B cell (primary cell): ENCODE results near the gene ZSCAN4. TPM values are rescaled to one million over a fixed set of nuclear protein-coding genes. Genes with fewer than 3 reads are reported as not detected.

Experiments
- ATAC-seq: fragments of 200-7000 bp; cut with Tn5 transposase; one replicate; pipeline ENCODE4 v1.10.0; 2021; ENCODE audit warnings: low read depth, mild to moderate bottlenecking, moderate number of reproducible peaks, moderate library complexity
- CTCF ChIA-PET: fragments of 350-600 bp; sonication (Branson Sonifier 250); formaldehyde crosslinking; loops from one replicate; lab custom pipeline; 2021; ENCODE audit warnings: antibody characterized with exemption, inconsistent platforms; lab: Charles Lee
- POLR2A ChIA-PET: fragments of 350-600 bp; sonication (Branson Sonifier 250); formaldehyde crosslinking; loops from one replicate; lab custom pipeline; 2021; ENCODE audit warnings: antibody characterized with exemption; lab: Charles Lee
- DNase-seq: peaks from one replicate; pipeline ENCODE4 v3.0.0; 2013
- H2AFZ ChIP-seq: 2 replicates; pipeline ENCODE4 v1.6.1; 2012; ENCODE audit warnings: mild to moderate bottlenecking, low read depth, low read length; ENCODE audit not compliant: insufficient read depth, poor library complexity, severe bottlenecking
- H3K27ac ChIP-seq, 2 donors: 1 replicate in 1 of 2; 2 replicates in 1 of 2; pipeline ENCODE4 v1.5.1; 2012 to 2013; ENCODE audit warnings: low read length in 2 of 2, mild to moderate bottlenecking in 2 of 2, moderate library complexity in 1 of 2
- H3K27me3 ChIP-seq, 4 experiments: fragments of 200-600 bp in 1 of 4; sonication (generic) in 1 of 4; replicated peaks in 1 of 4; 1 replicate in 2 of 4; 2 replicates in 2 of 4; pipeline versions ENCODE4 v1.6.1 to v1.7.0; 2013 to 2016; ENCODE audit warnings: low read length in 3 of 4, mild to moderate bottlenecking in 2 of 4, mixed read lengths in 1 of 4, moderate library complexity in 1 of 4; ENCODE audit not compliant: insufficient read depth in 4 of 4, control insufficient read depth in 3 of 4; ENCODE audit errors: control extremely low read depth in 1 of 4
- H3K36me3 ChIP-seq, 2 experiments: replicated peaks in 1 of 2; 1 replicate in 1 of 2; 2 replicates in 1 of 2; pipeline versions ENCODE4 v1.6.1 to v1.7.1; 2013; ENCODE audit warnings: low read length in 1 of 2; ENCODE audit not compliant: insufficient read depth in 2 of 2, control insufficient read depth in 1 of 2; ENCODE audit errors: control extremely low read depth in 1 of 2, extremely low read depth in 1 of 2
- H3K4me1 ChIP-seq, 2 donors: fragments of 200-600 bp in 1 of 2; sonication (generic) in 1 of 2; 1 replicate in 1 of 2; 2 replicates in 1 of 2; pipeline versions ENCODE4 v1.5.1 to v1.6.1; 2013 to 2017; ENCODE audit warnings: low read length in 2 of 2; ENCODE audit not compliant: control insufficient read depth in 2 of 2, insufficient read depth in 2 of 2
- H3K4me2 ChIP-seq: replicated peaks from 2 replicates; pipeline ENCODE3; 2012; ENCODE audit warnings: mild to moderate bottlenecking, low read depth, low read length; ENCODE audit not compliant: poor library complexity, severe bottlenecking
- H3K4me3 ChIP-seq, 5 experiments: fragments of 200-600 bp in 1 of 5; sonication (generic) in 1 of 5; 1 replicate in 3 of 5; 2 replicates in 2 of 5; pipeline versions ENCODE4 v1.5.1 to v1.7.0; 2011 to 2016; ENCODE audit warnings: low read length in 4 of 5, mild to moderate bottlenecking in 4 of 5, low read depth in 2 of 5, control low read depth in 1 of 5, moderate library complexity in 1 of 5; ENCODE audit not compliant: insufficient read depth in 1 of 5; ENCODE audit errors: control extremely low read depth in 1 of 5, extremely low read depth in 1 of 5
- H3K79me2 ChIP-seq: fragments of 200-600 bp; sonication (generic); one replicate; pipeline ENCODE4 v1.6.0; 2016; ENCODE audit warnings: low read length; ENCODE audit not compliant: control insufficient read depth, insufficient read depth
- H3K9ac ChIP-seq: fragments of 200-600 bp; sonication (generic); 2 replicates; pipeline ENCODE4 v1.6.1; 2017; ENCODE audit warnings: mild to moderate bottlenecking, low read length, moderate library complexity
- H3K9me3 ChIP-seq, 3 donors: one replicate each; pipeline versions ENCODE4 v1.6.1 to v1.7.1; 2013; ENCODE audit warnings: low read length in 2 of 3; ENCODE audit not compliant: control insufficient read depth in 2 of 3, insufficient read depth in 1 of 3; ENCODE audit errors: control extremely low read depth in 1 of 3
- H4K20me1 ChIP-seq: 2 replicates; pipeline ENCODE4 v1.6.0; 2012; ENCODE audit warnings: mild to moderate bottlenecking, low read length; ENCODE audit not compliant: insufficient read depth, control insufficient read depth, poor library complexity, severe bottlenecking
- H3K27ac Mint-ChIP-seq: one replicate; pipeline ENCODE4 v1.8.0; 2021; ENCODE audit warnings: mixed read lengths
- H3K27me3 Mint-ChIP-seq: one replicate; pipeline ENCODE4 v1.8.0; 2021; ENCODE audit warnings: mixed read lengths
- H3K4me1 Mint-ChIP-seq: one replicate; pipeline ENCODE4 v1.8.0; 2021; ENCODE audit warnings: mixed read lengths
- H3K4me3 Mint-ChIP-seq: one replicate; pipeline ENCODE4 v1.8.0; 2021; ENCODE audit warnings: mixed read lengths
- H3K9me3 Mint-ChIP-seq: one replicate; pipeline ENCODE4 v1.8.0; 2022; ENCODE audit warnings: mixed read lengths; ENCODE audit not compliant: insufficient read depth
- CTCF ChIP-seq: fragments of 200-600 bp; IDR thresholded peaks from one replicate; pipeline ENCODE4 v1.8.0; 2022; ENCODE audit warnings: antibody characterized with exemption, mild to moderate bottlenecking
- EZH2 ChIP-seq: IDR thresholded peaks from 2 replicates; pipeline ENCODE4 v1.6.1; 2012; ENCODE audit warnings: borderline replicate concordance, low read depth, mild to moderate bottlenecking, moderate library complexity, low read length; ENCODE audit not compliant: insufficient read depth, poor library complexity, severe bottlenecking
- WGBS: methylation state at CpG from one replicate; pipeline ENCODE4 v1.1.5; 2013; ENCODE audit warnings: missing lambda C conversion rate; ENCODE audit not compliant: insufficient coverage; 5-methylcytosine and 5-hydroxymethylcytosine counted together
- intact Hi-C: fragments of 100-400 bp; cut with micrococcal nuclease; formaldehyde crosslinking; loops from one replicate; pipeline ENCODE4 v1.10.0; 2022
- polyA plus RNA-seq: library from polyadenylated mRNA; depleted of rRNA; stranded (reverse); fragments of >200 nt; gene quantifications from 2 replicates; pipeline ENCODE4 v1.2.3, GENCODE V29; 2012
- total RNA-seq, 2 donors: library from RNA; stranded (reverse); fragments of 120-200 nt in 1 of 2; gene quantifications; 1 replicate in 1 of 2; 2 replicates in 1 of 2; pipeline versions ENCODE4 v1.2.3 to v1.2.4, GENCODE V29; 2013 to 2022

ZSCAN4 gene
- total and polyA plus RNA-seq, 2 donors (not counting 1 experiment from before 2014, with no cell fraction given): not detected

- Histone ChIP-seq H3K36me3 (peaks cover 30 to 44% of the 10 kb centered on the region in 2 experiments), H3K27ac (no peak overlapping the region), H3K9me3 (peaks cover 15 to 41% (median 28%) of the 10 kb centered on the region in 3 donors), H3K79me2 (no peaks in the 10 kb centered on the region), H3K4me2 (no peak overlapping the region), H3K4me3 (no peak overlapping the region), H4K20me1 (no peaks in the 10 kb centered on the region), H2AFZ (no peak overlapping the region), H3K27me3 (no peaks in the 10 kb centered on the region), H3K9ac (no peak overlapping the region), H3K4me1 (no peaks in the 10 kb centered on the region)
- POLR2A ChIA-PET: no interaction called here
- Mint-ChIP-seq H3K27ac (no peak overlapping the region), H3K27me3 (no peaks in the 10 kb centered on the region), H3K4me3 (no peak overlapping the region), H3K4me1 (no peaks in the 10 kb centered on the region), H3K9me3 (peaks cover 18% of the 10 kb centered on the region)
- ATAC-seq (no peak), DNase-seq (no peak)
- intact Hi-C loops: no loop called here
- CTCF ChIA-PET: no interaction called here
- TF ChIP-seq EZH2: no peak
- no peak for TF ChIP-seq CTCF
Observed at GRCh38 chr19:57643734-57644133, 25.0 kb upstream of the ZSCAN4 start.

GRCh38 chr19:57648331-57649003, 20.3 kb upstream of the ZSCAN4 start:
- peaks cover 1 to 2% of the 10 kb centered on the region in 2 experiments for H3K36me3 ChIP-seq
- no peaks in the 10 kb centered on the region for H3K4me1 ChIP-seq
- ChIA-PET POLR2A (no interaction called here), CTCF (no interaction called here)
- H3K27ac ChIP-seq: no peak overlapping the region
- no peak overlapping the region for H3K4me2 ChIP-seq
- Mint-ChIP-seq H3K27me3 (peaks cover 21% of the 10 kb centered on the region), H3K27ac (no peak overlapping the region), H3K4me3 (no peak overlapping the region), H3K4me1 (no peaks in the 10 kb centered on the region), H3K9me3 (peaks cover 2% of the 10 kb centered on the region)
- no peak overlapping the region for H3K4me3 ChIP-seq
- no peaks in the 10 kb centered on the region for H4K20me1 ChIP-seq
- ATAC-seq (no peak), DNase-seq (no peak)
- TF ChIP-seq EZH2 (no peak), CTCF (no peak)
- intact Hi-C loops: no loop called here
- H2AFZ ChIP-seq: no peak overlapping the region
- H3K9ac ChIP-seq: no peak overlapping the region
- peaks cover 0 to 9% (median 0%) of the 10 kb centered on the region in 4 experiments for H3K27me3 ChIP-seq
- H3K79me2 ChIP-seq: no peaks in the 10 kb centered on the region
- WGBS: 89% methylated on average over 4 of the region's 6 CpGs
- peaks cover 0 to 15% (median 3%) of the 10 kb centered on the region in 3 donors for H3K9me3 ChIP-seq
